T-helper 1 cell treated with Interleukin-12 subunit alpha and Interleukin-12 subunit beta and Interleukin-4 antibody, amounts not matched to agents 30 μg/mL and 1 μg/mL, for 36 hours (primary cell): Measurements from ENCODE around the gene SPPL2A.

Experiments
- H3K27ac Mint-ChIP-seq: one replicate; pipeline ENCODE4 v1.8.0; 2021; ENCODE audit warnings: mild to moderate bottlenecking, mixed read lengths
- H3K27me3 Mint-ChIP-seq: one replicate; pipeline ENCODE4 v1.8.0; 2021; ENCODE audit warnings: low read depth, mixed read lengths
- H3K36me3 Mint-ChIP-seq: one replicate; pipeline ENCODE4 v1.8.0; 2021; ENCODE audit warnings: low read depth, mixed read lengths
- H3K4me1 Mint-ChIP-seq: one replicate; pipeline ENCODE4 v1.8.0; 2021; ENCODE audit warnings: low read depth, mixed read lengths
- H3K4me3 Mint-ChIP-seq: one replicate; pipeline ENCODE4 v1.8.0; 2021; ENCODE audit warnings: mild to moderate bottlenecking, moderate library complexity, mixed read lengths
- H3K9me3 Mint-ChIP-seq: one replicate; pipeline ENCODE4 v1.8.0; 2021; ENCODE audit warnings: mixed read lengths

SPPL2A gene

DNA sequence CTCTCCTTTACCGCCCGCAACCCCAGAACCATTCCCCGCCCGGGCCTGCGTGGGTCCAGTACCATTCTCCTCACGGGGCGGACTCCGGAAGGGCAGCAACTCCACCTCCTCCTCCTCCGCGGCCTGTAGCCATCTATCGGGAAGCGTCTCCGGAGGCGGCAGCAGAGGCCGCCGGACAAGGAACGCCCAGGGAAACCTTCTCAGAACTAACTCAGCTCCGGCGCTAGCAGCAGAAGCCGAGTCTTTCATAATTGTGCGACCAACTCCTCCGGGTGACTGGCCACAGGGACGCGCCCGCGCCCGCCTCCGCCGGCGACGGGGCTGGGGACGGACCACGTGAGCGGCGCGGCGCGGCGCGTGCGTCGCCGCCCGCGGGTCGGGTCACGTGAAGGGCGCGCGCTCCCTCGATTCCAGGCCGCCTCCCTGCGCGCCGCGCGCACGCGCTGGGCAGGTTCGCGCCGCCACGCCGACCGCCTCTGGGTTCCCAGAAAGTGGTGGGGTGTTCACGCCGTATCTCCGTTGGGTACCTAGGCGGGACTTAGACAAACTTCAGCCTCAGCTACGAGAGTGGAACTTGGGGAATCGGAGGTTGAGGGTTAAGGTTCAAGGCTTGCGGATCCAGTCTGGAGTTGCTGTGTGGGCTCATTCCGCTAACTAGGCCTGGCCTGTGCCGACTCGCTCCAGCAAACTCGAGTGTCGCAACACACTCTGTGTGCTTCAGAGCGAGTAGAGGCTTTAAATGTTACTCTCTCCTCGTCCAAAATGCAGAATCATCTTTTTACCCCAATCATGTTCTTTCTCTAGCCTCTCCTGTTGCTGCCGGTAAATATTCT is 78.8 kb downstream of the SPPL2A start, which contains the start of gene TRPM7:
TRPM7 (minus strand) TSS at position 329 of the 833 bp plus-strand sequence; CDS start at position 65, 264 bp downstream.
- Mint-ChIP-seq H3K27me3 (no peaks in the 10 kb centered on the region), H3K4me3 (peak within 1 kb of the TSS; percentile 99), H3K27ac (peak within 1 kb of the TSS; percentile 96), H3K4me1 (peaks cover 36% of the 10 kb centered on the region), H3K9me3 (no peaks in the 10 kb centered on the region), H3K36me3 (peaks cover 19% of the 10 kb centered on the region)

- peak overlapping the region; percentile 99 for H3K4me3 Mint-ChIP-seq
- peaks cover 41% of the 10 kb centered on the region for H3K4me1 Mint-ChIP-seq
- no peaks in the 10 kb centered on the region for H3K9me3 Mint-ChIP-seq
- no peaks in the 10 kb centered on the region for H3K27me3 Mint-ChIP-seq
- H3K36me3 Mint-ChIP-seq, result peaks cover 23% of the 10 kb centered on the region
- peak overlapping the region; percentile 96 for H3K27ac Mint-ChIP-seq
These were observed 79.5 kb downstream of the SPPL2A start for GRCh38 chr15:50685976-50686468.

GRCh38 chr15:50685191-50685975 is 80.1 kb downstream of the SPPL2A start:
- Mint-ChIP-seq H3K27me3 (no peaks in the 10 kb centered on the region), H3K4me3 (peak overlapping the region; percentile 99), H3K27ac (peak overlapping the region; percentile 96), H3K36me3 (peaks cover 23% of the 10 kb centered on the region), H3K9me3 (no peaks in the 10 kb centered on the region), H3K4me1 (peaks cover 41% of the 10 kb centered on the region)

GRCh38 chr15:50681467-50681866 is 84.0 kb downstream of the SPPL2A start:
- H3K27me3 Mint-ChIP-seq, result no peaks in the 10 kb centered on the region
- no peak overlapping the region for H3K4me3 Mint-ChIP-seq
- H3K4me1 Mint-ChIP-seq, result peaks cover 31% of the 10 kb centered on the region
- H3K27ac Mint-ChIP-seq, result no peak overlapping the region
- no peaks in the 10 kb centered on the region for H3K9me3 Mint-ChIP-seq
- peaks cover 23% of the 10 kb centered on the region for H3K36me3 Mint-ChIP-seq

GRCh38 chr15:50676799-50677483 is 88.6 kb downstream of the SPPL2A start:
- no peak overlapping the region for H3K4me3 Mint-ChIP-seq
- H3K27me3 Mint-ChIP-seq, result no peaks in the 10 kb centered on the region
- H3K36me3 Mint-ChIP-seq, result peaks cover 6% of the 10 kb centered on the region
- H3K27ac Mint-ChIP-seq, result no peak overlapping the region
- peaks cover 15% of the 10 kb centered on the region for H3K4me1 Mint-ChIP-seq
- no peaks in the 10 kb centered on the region for H3K9me3 Mint-ChIP-seq

GRCh38 chr15:50675535-50676144 is 89.9 kb downstream of the SPPL2A start:
- H3K4me3 Mint-ChIP-seq, result no peak overlapping the region
- peaks cover 2% of the 10 kb centered on the region for H3K36me3 Mint-ChIP-seq
- no peak overlapping the region for H3K27ac Mint-ChIP-seq
- H3K4me1 Mint-ChIP-seq, result peaks cover 14% of the 10 kb centered on the region
- no peaks in the 10 kb centered on the region for H3K9me3 Mint-ChIP-seq
- H3K27me3 Mint-ChIP-seq, result no peaks in the 10 kb centered on the region

DNA sequence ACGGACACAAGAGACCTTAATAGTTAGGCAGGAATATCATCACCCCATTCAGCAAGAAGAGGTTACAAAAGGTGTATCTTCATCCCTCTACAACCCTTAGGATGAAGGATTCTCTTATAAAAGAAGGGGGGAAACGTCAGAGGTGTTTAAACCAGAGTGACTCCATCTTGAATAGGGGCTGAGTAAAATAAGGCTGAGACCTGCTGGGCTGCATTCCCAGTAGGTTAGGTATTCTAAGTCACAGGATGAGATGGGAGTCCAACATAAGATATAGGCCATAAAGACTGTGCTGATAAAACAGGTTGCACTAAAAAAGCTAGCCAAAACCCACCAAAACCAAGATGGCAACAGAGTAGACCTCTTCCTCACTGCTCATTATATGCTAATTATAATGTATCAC is 95.4 kb downstream of the SPPL2A start:
- Mint-ChIP-seq H3K36me3 (peaks cover 2% of the 10 kb centered on the region), H3K4me3 (no peak overlapping the region), H3K27ac (no peak overlapping the region), H3K27me3 (no peaks in the 10 kb centered on the region), H3K4me1 (peaks cover 8% of the 10 kb centered on the region), H3K9me3 (no peaks in the 10 kb centered on the region)

DNA sequence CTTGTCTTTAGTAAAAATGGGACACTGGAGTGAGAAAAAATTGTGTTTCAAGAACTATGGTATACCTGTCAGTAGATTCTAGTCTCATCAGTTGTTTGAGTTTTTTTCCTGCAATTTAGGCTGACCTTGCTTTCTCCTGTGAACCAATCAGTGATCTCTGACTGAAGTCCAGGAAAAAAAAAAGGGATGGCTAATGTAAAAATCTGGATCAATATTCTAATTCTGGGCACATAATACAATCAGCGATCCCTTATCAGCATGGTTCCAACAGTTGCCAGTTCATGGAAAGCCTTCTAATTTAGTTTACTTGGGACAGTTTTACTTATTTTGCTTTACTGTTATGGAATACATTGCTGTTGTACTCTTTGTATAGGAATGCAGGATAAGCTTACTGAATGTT is 95.9 kb downstream of the SPPL2A start:
- H3K27ac Mint-ChIP-seq, result no peak overlapping the region
- peaks cover 8% of the 10 kb centered on the region for H3K4me1 Mint-ChIP-seq
- H3K27me3 Mint-ChIP-seq, result no peaks in the 10 kb centered on the region
- peaks cover 2% of the 10 kb centered on the region for H3K36me3 Mint-ChIP-seq
- no peaks in the 10 kb centered on the region for H3K9me3 Mint-ChIP-seq
- H3K4me3 Mint-ChIP-seq, result no peak overlapping the region

DNA sequence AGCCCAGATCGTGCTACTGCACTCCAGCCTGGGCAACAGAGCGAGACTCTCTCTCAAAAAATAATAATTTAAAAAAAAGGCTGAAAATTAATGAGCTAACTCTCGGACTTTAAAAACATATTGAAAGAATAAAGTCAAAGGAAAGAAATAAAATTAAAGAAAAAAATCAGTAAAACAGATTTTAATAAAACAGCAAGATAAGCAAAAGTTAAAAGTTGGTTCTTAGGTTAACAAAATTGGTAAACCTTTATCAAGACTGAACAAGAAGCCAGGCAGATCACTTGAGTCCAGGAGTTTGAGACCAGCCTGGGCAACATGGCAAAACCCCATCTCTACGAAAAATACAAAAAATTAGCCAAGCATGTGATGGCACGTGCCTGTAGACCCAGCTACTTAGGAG is 99.6 kb downstream of the SPPL2A start:
- H3K4me1 Mint-ChIP-seq, result peaks cover 5% of the 10 kb centered on the region
- H3K27me3 Mint-ChIP-seq, result no peaks in the 10 kb centered on the region
- peaks cover 12% of the 10 kb centered on the region for H3K36me3 Mint-ChIP-seq
- H3K4me3 Mint-ChIP-seq, result no peak overlapping the region
- no peak overlapping the region for H3K27ac Mint-ChIP-seq
- no peaks in the 10 kb centered on the region for H3K9me3 Mint-ChIP-seq

DNA sequence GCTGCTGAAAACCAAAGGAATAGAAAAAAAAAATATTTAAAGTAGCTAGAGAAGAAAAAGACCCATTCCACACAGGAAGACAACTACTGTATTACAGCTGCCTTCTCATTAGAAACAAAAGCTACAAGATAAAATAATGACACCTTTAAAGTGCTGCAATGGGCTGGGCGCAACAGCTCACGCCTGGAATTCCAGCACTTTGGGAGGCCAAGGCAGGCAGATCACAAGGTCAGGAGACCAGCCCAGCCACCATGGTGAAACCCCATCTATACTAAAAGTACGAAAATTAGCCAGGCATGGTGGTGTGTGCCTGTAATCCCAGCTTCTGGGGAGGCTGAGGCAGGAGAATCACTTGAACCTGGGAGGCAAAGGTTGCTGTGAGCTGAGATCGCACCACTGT is 110.0 kb downstream of the SPPL2A start:
- Mint-ChIP-seq H3K4me3 (no peak overlapping the region), H3K9me3 (no peaks in the 10 kb centered on the region), H3K27me3 (no peaks in the 10 kb centered on the region), H3K27ac (no peak overlapping the region), H3K4me1 (peaks cover 4% of the 10 kb centered on the region), H3K36me3 (peaks cover 39% of the 10 kb centered on the region)

GRCh38 chr15:50653156-50653743 is 112.3 kb downstream of the SPPL2A start:
- Mint-ChIP-seq H3K4me1 (peaks cover 5% of the 10 kb centered on the region), H3K36me3 (peaks cover 42% of the 10 kb centered on the region), H3K9me3 (no peaks in the 10 kb centered on the region), H3K27me3 (no peaks in the 10 kb centered on the region), H3K27ac (peak overlapping the region; percentile 16), H3K4me3 (no peak overlapping the region)

- H3K4me3 Mint-ChIP-seq, result no peak overlapping the region
- H3K27ac Mint-ChIP-seq, result peak overlapping the region; percentile 16
- H3K27me3 Mint-ChIP-seq, result no peaks in the 10 kb centered on the region
- H3K9me3 Mint-ChIP-seq, result no peaks in the 10 kb centered on the region
- H3K36me3 Mint-ChIP-seq, result peaks cover 39% of the 10 kb centered on the region
- peaks cover 5% of the 10 kb centered on the region for H3K4me1 Mint-ChIP-seq
These were observed 112.8 kb downstream of the SPPL2A start for GRCh38 chr15:50652671-50653070.
